Parathyroid adenoma (tissue), 2 donors: Measurements from ENCODE around the gene TRIM17.

Source experiments
- H2AFZ ChIP-seq: fragments of 300-600 bp; sonication (generic); one replicate; pipeline ENCODE4 v1.7.0; 2017; ENCODE audit warnings: antibody characterized with exemption, mild to moderate bottlenecking
- H3K27ac ChIP-seq: fragments of 300-600 bp; sonication (generic); one replicate; pipeline ENCODE4 v1.7.0; 2017
- H3K27me3 ChIP-seq: fragments of 300-600 bp; sonication (generic); one replicate; pipeline ENCODE4 v1.7.0; 2017; ENCODE audit warnings: low read length; ENCODE audit not compliant: control insufficient read depth, insufficient read depth
- H3K36me3 ChIP-seq: fragments of 300-600 bp; sonication (generic); one replicate; pipeline ENCODE4 v1.7.0; 2017; ENCODE audit warnings: low read length; ENCODE audit not compliant: control insufficient read depth, insufficient read depth
- H3K4me1 ChIP-seq: fragments of 300-600 bp; sonication (generic); one replicate; pipeline ENCODE4 v1.7.0; 2017; ENCODE audit warnings: control low read depth
- H3K4me2 ChIP-seq: fragments of 300-600 bp; sonication (generic); one replicate; pipeline ENCODE4 v1.7.0; 2017; ENCODE audit warnings: low read length
- H3K4me3 ChIP-seq: fragments of 300-600 bp; sonication (generic); one replicate; pipeline ENCODE4 v1.7.0; 2017; ENCODE audit warnings: low read depth, low read length
- H3K79me2 ChIP-seq: fragments of 300-600 bp; sonication (generic); one replicate; pipeline ENCODE4 v1.7.0; 2017; ENCODE audit warnings: control low read depth
- H3K9ac ChIP-seq: fragments of 300-600 bp; sonication (generic); one replicate; pipeline ENCODE4 v1.7.0; 2017; ENCODE audit warnings: mild to moderate bottlenecking
- H3K9me3 ChIP-seq: fragments of 300-600 bp; sonication (generic); one replicate; pipeline ENCODE4 v1.7.0; 2017; ENCODE audit warnings: low read length; ENCODE audit not compliant: control insufficient read depth
- CTCF ChIP-seq: fragments of 300-600 bp; sonication (generic); IDR thresholded peaks from one replicate; pipeline ENCODE4 v1.7.0; 2017; ENCODE audit warnings: antibody characterized with exemption, mild to moderate bottlenecking
- donor health status: primary hyperparathyroidism.

Gene TRIM17

GRCh38 chr1:228413241-228414010, 3.2 kb downstream of the TRIM17 start:
- Histone ChIP-seq H3K27me3 (no peaks in the 10 kb centered on the region), H3K4me2 (no peak overlapping the region), H3K27ac (no peak overlapping the region), H3K9me3 (no peaks in the 10 kb centered on the region), H3K4me3 (no peak overlapping the region), H3K9ac (no peak overlapping the region), H2AFZ (no peak overlapping the region), H3K4me1 (no peaks in the 10 kb centered on the region), H3K36me3 (no peaks in the 10 kb centered on the region), H3K79me2 (no peaks in the 10 kb centered on the region)
- TF ChIP-seq CTCF: no peak

- Histone ChIP-seq H3K4me2 (no peak overlapping the region), H3K79me2 (no peaks in the 10 kb centered on the region), H3K9me3 (no peaks in the 10 kb centered on the region), H3K27ac (no peak overlapping the region), H3K4me1 (no peaks in the 10 kb centered on the region), H3K36me3 (no peaks in the 10 kb centered on the region), H3K4me3 (no peak overlapping the region), H2AFZ (no peak overlapping the region), H3K9ac (no peak overlapping the region), H3K27me3 (no peaks in the 10 kb centered on the region)
- TF ChIP-seq CTCF: no peak
Measured at GRCh38 chr1:228411548-228412430, 4.9 kb downstream of the TRIM17 start.

GRCh38 chr1:228411121-228411520, 5.5 kb downstream of the TRIM17 start:
- no peak overlapping the region for H2AFZ ChIP-seq
- no peaks in the 10 kb centered on the region for H3K27me3 ChIP-seq
- no peaks in the 10 kb centered on the region for H3K36me3 ChIP-seq
- TF ChIP-seq CTCF: no peak
- no peaks in the 10 kb centered on the region for H3K4me1 ChIP-seq
- H3K79me2 ChIP-seq: no peaks in the 10 kb centered on the region
- no peak overlapping the region for H3K27ac ChIP-seq
- no peak overlapping the region for H3K9ac ChIP-seq
- no peak overlapping the region for H3K4me2 ChIP-seq
- H3K9me3 ChIP-seq: no peaks in the 10 kb centered on the region
- no peak overlapping the region for H3K4me3 ChIP-seq

GRCh38 chr1:228410671-228411070, 6.0 kb downstream of the TRIM17 start:
- Histone ChIP-seq H2AFZ (no peak overlapping the region), H3K4me2 (no peak overlapping the region), H3K4me1 (no peaks in the 10 kb centered on the region), H3K27ac (no peak overlapping the region), H3K4me3 (no peak overlapping the region), H3K27me3 (no peaks in the 10 kb centered on the region), H3K36me3 (no peaks in the 10 kb centered on the region), H3K79me2 (no peaks in the 10 kb centered on the region), H3K9ac (no peak overlapping the region), H3K9me3 (no peaks in the 10 kb centered on the region)
- no peak for TF ChIP-seq CTCF
